ENCODE data around the gene ENAH. TPM values are rescaled to one million over a fixed set of nuclear protein-coding genes. Genes with fewer than 3 reads are reported as not detected.
A peak's percentile ranks its signal among the peaks of the same experiment; 100 is the strongest.

The ENAH gene
- total and polyA plus RNA-seq, 2 donors (not counting 1 experiment from before 2014, with no cell fraction given) = 85.0 to 210 TPM

- H2AFZ ChIP-seq (ENCODE audit: low read length) = no peak overlapping the region
- H3K36me3 ChIP-seq (ENCODE audit: control insufficient read depth, insufficient read depth, low read length) = no peaks in the 10 kb centered on the region
- no peak overlapping the region for H3K27ac ChIP-seq (ENCODE audit: insufficient read depth, low read length)
- DNase-seq (ENCODE audit: low read depth in 2 of 2) = peak in 1 of 2 donors; percentile 61
- no peak overlapping the region for H3K9ac ChIP-seq (ENCODE audit: insufficient read depth, low read length)
- H4K20me1 ChIP-seq (ENCODE audit: control insufficient read depth, extremely low read depth, insufficient read depth, low read length) = no peaks in the 10 kb centered on the region
- no peaks in the 10 kb centered on the region for H3K27me3 ChIP-seq (ENCODE audit: control insufficient read depth, insufficient read depth, low read length)
- no peak for TF ChIP-seq EZH2 (IDR thresholded peaks at IDR 0.05; ENCODE audit: low read length, missing control alignments)
- TF ChIP-seq, protein P1, sequence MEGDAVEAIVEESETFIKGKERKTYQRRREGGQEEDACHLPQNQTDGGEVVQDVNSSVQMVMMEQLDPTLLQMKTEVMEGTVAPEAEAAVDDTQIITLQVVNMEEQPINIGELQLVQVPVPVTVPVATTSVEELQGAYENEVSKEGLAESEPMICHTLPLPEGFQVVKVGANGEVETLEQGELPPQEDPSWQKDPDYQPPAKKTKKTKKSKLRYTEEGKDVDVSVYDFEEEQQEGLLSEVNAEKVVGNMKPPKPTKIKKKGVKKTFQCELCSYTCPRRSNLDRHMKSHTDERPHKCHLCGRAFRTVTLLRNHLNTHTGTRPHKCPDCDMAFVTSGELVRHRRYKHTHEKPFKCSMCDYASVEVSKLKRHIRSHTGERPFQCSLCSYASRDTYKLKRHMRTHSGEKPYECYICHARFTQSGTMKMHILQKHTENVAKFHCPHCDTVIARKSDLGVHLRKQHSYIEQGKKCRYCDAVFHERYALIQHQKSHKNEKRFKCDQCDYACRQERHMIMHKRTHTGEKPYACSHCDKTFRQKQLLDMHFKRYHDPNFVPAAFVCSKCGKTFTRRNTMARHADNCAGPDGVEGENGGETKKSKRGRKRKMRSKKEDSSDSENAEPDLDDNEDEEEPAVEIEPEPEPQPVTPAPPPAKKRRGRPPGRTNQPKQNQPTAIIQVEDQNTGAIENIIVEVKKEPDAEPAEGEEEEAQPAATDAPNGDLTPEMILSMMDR (conservative IDR thresholded peaks at IDR 0.05 in 1 of 2, IDR thresholded peaks at IDR 0.05 in 1 of 2; ENCODE audit: low read depth in 1 of 2, low read length in 2 of 2) = no peak
- H3K9me3 ChIP-seq (ENCODE audit: control insufficient read depth, insufficient read depth, low read depth, low read length) = no peaks in the 10 kb centered on the region
- H3K4me2 ChIP-seq (ENCODE audit: extremely low read depth, insufficient read depth, low read length) = no peak overlapping the region
- H3K79me2 ChIP-seq (ENCODE audit: control insufficient read depth, insufficient read depth, low read length) = peaks cover 10% of the 10 kb centered on the region
- H3K4me3 ChIP-seq (replicated peaks in 1 of 4; ENCODE audit: control extremely low read depth in 1 of 4, insufficient read depth in 1 of 4, low read depth in 3 of 4, low read length in 4 of 4) = no peak overlapping the region
- no peaks in the 10 kb centered on the region for H3K4me1 ChIP-seq (ENCODE audit: control insufficient read depth, extremely low read depth, insufficient read depth, low read length)
These were observed 87.1 kb downstream of the ENAH start for GRCh38 chr1:225565847-225566246.

DNA sequence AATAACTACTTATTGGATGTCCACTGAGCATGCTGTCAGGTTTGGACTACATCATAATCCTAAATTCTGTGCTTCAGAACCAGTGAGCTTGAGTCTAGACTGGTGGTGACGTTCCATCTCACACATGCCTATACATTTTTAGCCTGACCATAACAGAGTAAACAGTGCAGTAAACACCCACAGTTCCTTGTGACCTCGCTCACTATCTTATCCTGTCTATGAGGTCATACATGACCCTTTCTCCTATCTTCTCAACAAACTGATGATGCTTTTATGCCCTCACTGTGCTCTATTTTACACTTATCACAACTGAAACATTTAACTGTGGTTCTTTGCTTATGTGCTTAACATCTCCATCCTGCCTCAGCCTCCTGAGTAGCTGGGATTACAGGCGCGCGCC is 91.2 kb downstream of the ENAH start:
- H3K27ac ChIP-seq (ENCODE audit: insufficient read depth, low read length) = no peak overlapping the region
- no peaks in the 10 kb centered on the region for H3K27me3 ChIP-seq (ENCODE audit: control insufficient read depth, insufficient read depth, low read length)
- no peaks in the 10 kb centered on the region for H3K9me3 ChIP-seq (ENCODE audit: control insufficient read depth, insufficient read depth, low read depth, low read length)
- no peaks in the 10 kb centered on the region for H4K20me1 ChIP-seq (ENCODE audit: control insufficient read depth, extremely low read depth, insufficient read depth, low read length)
- no peak overlapping the region for H3K9ac ChIP-seq (ENCODE audit: insufficient read depth, low read length)
- no peak overlapping the region for H2AFZ ChIP-seq (ENCODE audit: low read length)
- H3K36me3 ChIP-seq (ENCODE audit: control insufficient read depth, insufficient read depth, low read length) = no peaks in the 10 kb centered on the region
- H3K4me3 ChIP-seq (replicated peaks in 1 of 4; ENCODE audit: control extremely low read depth in 1 of 4, insufficient read depth in 1 of 4, low read depth in 3 of 4, low read length in 4 of 4) = no peak overlapping the region
- no peak overlapping the region for H3K4me2 ChIP-seq (ENCODE audit: extremely low read depth, insufficient read depth, low read length)
- TF ChIP-seq, protein P1 (conservative IDR thresholded peaks at IDR 0.05 in 1 of 2, IDR thresholded peaks at IDR 0.05 in 1 of 2; ENCODE audit: low read depth in 1 of 2, low read length in 2 of 2) = no peak
- no peak for TF ChIP-seq EZH2 (IDR thresholded peaks at IDR 0.05; ENCODE audit: low read length, missing control alignments)
- no peak for DNase-seq (ENCODE audit: low read depth in 2 of 2)
- no peaks in the 10 kb centered on the region for H3K4me1 ChIP-seq (ENCODE audit: control insufficient read depth, extremely low read depth, insufficient read depth, low read length)
- H3K79me2 ChIP-seq (ENCODE audit: control insufficient read depth, insufficient read depth, low read length) = no peaks in the 10 kb centered on the region

DNA sequence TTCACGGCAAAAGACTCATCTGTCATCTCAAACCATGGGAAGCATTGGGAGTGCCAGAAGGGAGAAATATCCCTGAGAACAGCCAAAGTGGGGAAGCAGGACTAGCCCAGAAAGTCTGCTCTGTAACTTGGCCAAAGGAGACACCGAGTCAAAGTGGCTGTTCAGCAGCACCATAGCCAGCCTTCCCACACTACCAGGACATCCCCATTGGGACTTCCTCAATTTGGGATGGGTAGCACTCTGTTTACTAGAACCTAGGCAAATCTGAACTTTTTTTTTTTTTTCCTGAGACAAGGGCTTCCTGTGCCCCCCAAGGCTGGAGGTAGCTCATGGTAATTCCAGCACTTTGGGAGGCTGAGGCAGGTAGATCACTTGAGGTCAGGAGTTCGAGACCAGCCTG is 93.0 kb downstream of the ENAH start:
- Histone ChIP-seq H3K4me3 (replicated peaks in 1 of 4; ENCODE audit: control extremely low read depth in 1 of 4, insufficient read depth in 1 of 4, low read depth in 3 of 4, low read length in 4 of 4) (no peak overlapping the region), H3K79me2 (ENCODE audit: control insufficient read depth, insufficient read depth, low read length) (no peaks in the 10 kb centered on the region), H3K9me3 (ENCODE audit: control insufficient read depth, insufficient read depth, low read depth, low read length) (no peaks in the 10 kb centered on the region), H3K9ac (ENCODE audit: insufficient read depth, low read length) (no peak overlapping the region), H3K27me3 (ENCODE audit: control insufficient read depth, insufficient read depth, low read length) (no peaks in the 10 kb centered on the region), H3K4me1 (ENCODE audit: control insufficient read depth, extremely low read depth, insufficient read depth, low read length) (no peaks in the 10 kb centered on the region), H3K4me2 (ENCODE audit: extremely low read depth, insufficient read depth, low read length) (no peak overlapping the region), H3K27ac (ENCODE audit: insufficient read depth, low read length) (no peak overlapping the region), H3K36me3 (ENCODE audit: control insufficient read depth, insufficient read depth, low read length) (no peaks in the 10 kb centered on the region), H4K20me1 (ENCODE audit: control insufficient read depth, extremely low read depth, insufficient read depth, low read length) (no peaks in the 10 kb centered on the region), H2AFZ (ENCODE audit: low read length) (no peak overlapping the region)
- no peak for DNase-seq (ENCODE audit: low read depth in 2 of 2)
- TF ChIP-seq EZH2 (IDR thresholded peaks at IDR 0.05; ENCODE audit: low read length, missing control alignments) = no peak
- TF ChIP-seq, protein P1 (conservative IDR thresholded peaks at IDR 0.05 in 1 of 2, IDR thresholded peaks at IDR 0.05 in 1 of 2; ENCODE audit: low read depth in 1 of 2, low read length in 2 of 2) = no peak

All from fibroblast of lung (primary cell).